ENCODE results near the gene FMOD. TPM values are rescaled to one million over a fixed set of nuclear protein-coding genes. Genes with fewer than 3 reads are reported as not detected.

Gene FMOD
- total and polyA plus RNA-seq, 2 donors (not counting 1 experiment from before 2014, with no cell fraction given), result 3.3 to 9.0 TPM

GRCh38 chr1:203323587-203323986 is 27.3 kb downstream of the FMOD start:
- Histone ChIP-seq H2AFZ (ENCODE audit: low read length) (no peak overlapping the region), H3K4me1 (ENCODE audit: control insufficient read depth, extremely low read depth, insufficient read depth, low read length) (peaks cover 2% of the 10 kb centered on the region), H3K27me3 (ENCODE audit: control insufficient read depth, insufficient read depth, low read length) (peaks cover 41% of the 10 kb centered on the region), H3K4me2 (ENCODE audit: extremely low read depth, insufficient read depth, low read length) (no peak overlapping the region), H3K27ac (ENCODE audit: insufficient read depth, low read length) (no peak overlapping the region), H3K79me2 (ENCODE audit: control insufficient read depth, insufficient read depth, low read length) (no peaks in the 10 kb centered on the region), H3K9ac (ENCODE audit: insufficient read depth, low read length) (no peak overlapping the region), H3K4me3 (replicated peaks in 1 of 4; ENCODE audit: control extremely low read depth in 1 of 4, insufficient read depth in 1 of 4, low read depth in 3 of 4, low read length in 4 of 4) (no peak overlapping the region), H4K20me1 (ENCODE audit: control insufficient read depth, extremely low read depth, insufficient read depth, low read length) (no peaks in the 10 kb centered on the region), H3K36me3 (ENCODE audit: control insufficient read depth, insufficient read depth, low read length) (no peaks in the 10 kb centered on the region), H3K9me3 (ENCODE audit: control insufficient read depth, insufficient read depth, low read depth, low read length) (no peaks in the 10 kb centered on the region)
- DNase-seq (ENCODE audit: low read depth in 2 of 2), result no peak
- no peak for TF ChIP-seq EZH2 (IDR thresholded peaks at IDR 0.05; ENCODE audit: low read length, missing control alignments)
- TF ChIP-seq CTCF (conservative IDR thresholded peaks at IDR 0.05 in 1 of 2, IDR thresholded peaks at IDR 0.05 in 1 of 2; ENCODE audit: low read depth in 1 of 2, low read length in 2 of 2), result no peak

DNA sequence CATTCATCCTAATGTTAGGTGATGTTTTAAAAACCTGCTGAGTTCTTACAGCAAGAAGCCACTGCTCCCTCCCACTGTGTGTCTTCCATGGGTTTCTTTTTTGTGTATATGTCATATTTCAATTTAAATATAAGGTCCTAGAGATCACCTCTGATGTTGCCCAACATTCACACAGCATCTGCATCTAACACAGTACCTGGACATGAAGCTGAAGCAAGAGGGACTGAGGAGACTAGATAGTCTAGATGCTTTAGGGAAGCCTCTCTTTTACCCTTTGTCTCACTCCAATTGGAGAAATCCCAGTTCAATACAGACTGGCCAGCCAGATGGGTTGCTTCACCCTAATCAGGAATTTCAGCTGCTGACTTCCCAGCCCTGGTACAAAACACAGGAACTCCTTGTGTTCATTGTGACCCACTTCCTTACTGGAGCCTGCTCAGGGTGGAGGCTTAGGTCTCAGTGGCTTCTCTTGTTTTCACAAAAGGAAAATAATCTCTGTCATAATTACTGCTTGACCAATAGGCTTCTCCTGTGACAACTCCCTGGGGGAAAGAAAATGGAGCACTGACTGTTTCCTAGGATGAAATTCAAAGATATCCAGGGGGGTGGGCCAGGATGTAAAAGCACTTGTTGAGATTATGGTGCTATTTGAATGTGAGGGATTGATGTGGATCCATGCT is 28.3 kb downstream of the FMOD start:
- H3K9ac ChIP-seq (ENCODE audit: insufficient read depth, low read length), result no peak overlapping the region
- no peaks in the 10 kb centered on the region for H3K36me3 ChIP-seq (ENCODE audit: control insufficient read depth, insufficient read depth, low read length)
- no peaks in the 10 kb centered on the region for H3K79me2 ChIP-seq (ENCODE audit: control insufficient read depth, insufficient read depth, low read length)
- no peaks in the 10 kb centered on the region for H3K9me3 ChIP-seq (ENCODE audit: control insufficient read depth, insufficient read depth, low read depth, low read length)
- TF ChIP-seq CTCF (conservative IDR thresholded peaks at IDR 0.05 in 1 of 2, IDR thresholded peaks at IDR 0.05 in 1 of 2; ENCODE audit: low read depth in 1 of 2, low read length in 2 of 2), result no peak
- TF ChIP-seq EZH2 (IDR thresholded peaks at IDR 0.05; ENCODE audit: low read length, missing control alignments), result no peak
- no peak overlapping the region for H3K4me2 ChIP-seq (ENCODE audit: extremely low read depth, insufficient read depth, low read length)
- H3K27ac ChIP-seq (ENCODE audit: insufficient read depth, low read length), result no peak overlapping the region
- no peak overlapping the region for H3K4me3 ChIP-seq (replicated peaks in 1 of 4; ENCODE audit: control extremely low read depth in 1 of 4, insufficient read depth in 1 of 4, low read depth in 3 of 4, low read length in 4 of 4)
- peaks cover 47% of the 10 kb centered on the region for H3K27me3 ChIP-seq (ENCODE audit: control insufficient read depth, insufficient read depth, low read length)
- no peak for DNase-seq (ENCODE audit: low read depth in 2 of 2)
- no peaks in the 10 kb centered on the region for H4K20me1 ChIP-seq (ENCODE audit: control insufficient read depth, extremely low read depth, insufficient read depth, low read length)
- no peaks in the 10 kb centered on the region for H3K4me1 ChIP-seq (ENCODE audit: control insufficient read depth, extremely low read depth, insufficient read depth, low read length)
- H2AFZ ChIP-seq (ENCODE audit: low read length), result no peak overlapping the region

DNA sequence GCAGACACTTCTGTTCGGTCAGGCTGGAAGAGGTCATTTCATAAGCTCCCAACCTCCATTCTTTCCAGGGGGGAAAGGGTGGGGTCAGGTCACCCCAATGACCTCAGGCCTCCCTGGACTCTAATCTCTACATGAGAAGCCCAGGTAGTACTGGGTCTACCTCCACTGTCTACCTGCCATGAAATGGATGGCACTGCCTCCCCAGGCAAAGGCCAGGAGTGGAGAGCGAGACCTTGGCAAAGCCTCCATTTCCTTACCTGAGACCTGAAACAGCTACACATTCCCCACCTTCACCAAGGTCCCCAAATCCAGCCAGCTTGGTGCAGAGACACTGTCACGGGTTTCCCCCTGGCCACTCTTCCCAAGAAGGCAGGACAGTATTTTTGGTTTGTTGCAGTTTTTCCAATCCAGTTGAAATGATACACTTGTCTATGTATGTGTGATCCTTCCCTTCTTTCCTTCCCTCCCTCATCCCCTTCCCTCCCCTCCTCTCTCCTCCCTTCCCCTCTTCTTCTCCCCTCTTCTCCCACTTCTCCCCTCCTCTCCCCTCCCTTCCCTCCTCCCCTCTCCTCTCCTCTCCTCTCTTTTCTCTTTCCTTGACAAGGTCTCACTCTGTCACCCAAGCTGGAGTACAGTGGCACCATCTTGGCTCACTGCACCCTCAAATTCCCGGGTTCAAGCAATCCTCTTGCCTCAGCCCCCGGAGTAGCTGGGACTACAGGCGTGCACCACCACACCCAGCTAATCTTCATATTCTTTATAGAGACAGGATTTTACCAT is 29.5 kb downstream of the FMOD start:
- H3K27ac ChIP-seq (ENCODE audit: insufficient read depth, low read length), result no peak overlapping the region
- H3K36me3 ChIP-seq (ENCODE audit: control insufficient read depth, insufficient read depth, low read length), result no peaks in the 10 kb centered on the region
- H3K9ac ChIP-seq (ENCODE audit: insufficient read depth, low read length), result no peak overlapping the region
- TF ChIP-seq CTCF (conservative IDR thresholded peaks at IDR 0.05 in 1 of 2, IDR thresholded peaks at IDR 0.05 in 1 of 2; ENCODE audit: low read depth in 1 of 2, low read length in 2 of 2), result no peak
- TF ChIP-seq EZH2 (IDR thresholded peaks at IDR 0.05; ENCODE audit: low read length, missing control alignments), result no peak
- H3K4me2 ChIP-seq (ENCODE audit: extremely low read depth, insufficient read depth, low read length), result no peak overlapping the region
- no peak overlapping the region for H3K4me3 ChIP-seq (replicated peaks in 1 of 4; ENCODE audit: control extremely low read depth in 1 of 4, insufficient read depth in 1 of 4, low read depth in 3 of 4, low read length in 4 of 4)
- H2AFZ ChIP-seq (ENCODE audit: low read length), result no peak overlapping the region
- no peak for DNase-seq (ENCODE audit: low read depth in 2 of 2)
- H3K9me3 ChIP-seq (ENCODE audit: control insufficient read depth, insufficient read depth, low read depth, low read length), result no peaks in the 10 kb centered on the region
- H3K27me3 ChIP-seq (ENCODE audit: control insufficient read depth, insufficient read depth, low read length), result peaks cover 48% of the 10 kb centered on the region
- H3K79me2 ChIP-seq (ENCODE audit: control insufficient read depth, insufficient read depth, low read length), result no peaks in the 10 kb centered on the region
- H4K20me1 ChIP-seq (ENCODE audit: control insufficient read depth, extremely low read depth, insufficient read depth, low read length), result no peaks in the 10 kb centered on the region
- H3K4me1 ChIP-seq (ENCODE audit: control insufficient read depth, extremely low read depth, insufficient read depth, low read length), result no peaks in the 10 kb centered on the region
